HG03064 (cell line): ENCODE measurements around the gene N4BP2L2.
A peak's percentile ranks its signal among the peaks of the same experiment; 100 is the strongest.

Source experiments
- ATAC-seq: cut with Tn5 transposase; IDR thresholded peaks from one replicate; pipeline ENCODE4 v1.9.1; 2021; ENCODE audit warnings: low read depth; ENCODE audit not compliant: unreplicated experiment

N4BP2L2 gene

GRCh38 chr13:32535115-32535514, 3.5 kb downstream of the N4BP2L2 start:
- no peak for ATAC-seq

- ATAC-seq, result peak; percentile 54
These were observed 7.7 kb downstream of the N4BP2L2 start for GRCh38 chr13:32530841-32531253.

GRCh38 chr13:32528358-32528757, 10.2 kb downstream of the N4BP2L2 start:
- ATAC-seq, result no peak

- no peak for ATAC-seq
These were observed 11.4 kb downstream of the N4BP2L2 start for GRCh38 chr13:32527151-32527550.

GRCh38 chr13:32525766-32526165, 12.8 kb downstream of the N4BP2L2 start:
- ATAC-seq, result no peak

GRCh38 chr13:32515246-32515645, 23.3 kb downstream of the N4BP2L2 start:
- no peak for ATAC-seq

- ATAC-seq, result no peak
These were observed 27.1 kb downstream of the N4BP2L2 start for GRCh38 chr13:32511482-32511881.

- ATAC-seq, result no peak
These were observed 33.7 kb downstream of the N4BP2L2 start for GRCh38 chr13:32504876-32505275.

GRCh38 chr13:32504263-32504662, 34.3 kb downstream of the N4BP2L2 start:
- ATAC-seq, result no peak

GRCh38 chr13:32503727-32504126, 34.9 kb downstream of the N4BP2L2 start:
- no peak for ATAC-seq

- ATAC-seq, result no peak
These were observed 37.5 kb downstream of the N4BP2L2 start for GRCh38 chr13:32501064-32501463.

- no peak for ATAC-seq
These were observed 38.9 kb downstream of the N4BP2L2 start for GRCh38 chr13:32499538-32500210.

- ATAC-seq, result no peak
These were observed 41.0 kb downstream of the N4BP2L2 start for GRCh38 chr13:32497589-32497988.

GRCh38 chr13:32496599-32497160, 41.9 kb downstream of the N4BP2L2 start:
- no peak for ATAC-seq

- ATAC-seq, result no peak
These were observed 42.8 kb downstream of the N4BP2L2 start for GRCh38 chr13:32495841-32496240.

- no peak for ATAC-seq
These were observed 43.2 kb downstream of the N4BP2L2 start for GRCh38 chr13:32495429-32495828.

- ATAC-seq, result no peak
These were observed 47.6 kb downstream of the N4BP2L2 start for GRCh38 chr13:32491028-32491427.

- ATAC-seq, result no peak
These were observed 61.7 kb downstream of the N4BP2L2 start for GRCh38 chr13:32476892-32477291.

- ATAC-seq, result no peak
These were observed 62.4 kb downstream of the N4BP2L2 start for GRCh38 chr13:32476021-32476731.

- ATAC-seq, result no peak
These were observed 63.4 kb downstream of the N4BP2L2 start for GRCh38 chr13:32474999-32475792.

- ATAC-seq, result no peak
These were observed 64.9 kb downstream of the N4BP2L2 start for GRCh38 chr13:32473650-32474049.
